Endothelial cell of umbilical vein (primary cell): Measurements from ENCODE around the gene PRR11. TPM values are rescaled to one million over a fixed set of nuclear protein-coding genes. Genes with fewer than 3 reads are reported as not detected.
"Not testable (repeated sequence)": the region's sequence is repeated elsewhere in the genome, so short reads cannot be mapped to it uniquely, and the experiment has no call there.

Source experiments
- BruUV-seq: library from RNA; stranded (reverse); fragments of 400-500 nt; replicated peaks from 2 replicates; lab custom pipeline; 2021; lab: Mats Ljungman, UMichigan
- CTCF ChIA-PET: fragments of 300-600, 350-600 bp; sonication (Branson Sonifier 250); formaldehyde crosslinking; loops from one replicate; lab custom pipeline; 2021; ENCODE audit warnings: antibody characterized with exemption, inconsistent platforms; lab: Charles Lee
- POLR2A ChIA-PET: fragments of 300-600, 350-600 bp; sonication (Branson Sonifier 250); formaldehyde crosslinking; loops from one replicate; lab custom pipeline; 2021; ENCODE audit warnings: antibody characterized with exemption, inconsistent platforms; lab: Charles Lee
- DNase-seq: peaks from one replicate; pipeline ENCODE4 v3.0.0-alpha.2; 2011; ENCODE audit warnings: low read depth, low spot score
- FAIRE-seq: peaks from 2 replicates; lab custom pipeline; 2011; peaks lifted over from hg19 to GRCh38; lab: Jason Lieb, UNC
- H2AFZ ChIP-seq: 2 replicates; pipeline ENCODE4 v1.6.0; 2012; ENCODE audit warnings: low read depth, low read length, control low read depth, inconsistent platforms
- H3K27ac ChIP-seq: 2 replicates; pipeline ENCODE4 v1.5.1; 2011; ENCODE audit warnings: low read depth, mild to moderate bottlenecking, control low read depth, low read length, moderate library complexity; ENCODE audit not compliant: insufficient read depth
- H3K27me3 ChIP-seq, 2 experiments: 2 replicates each; pipeline versions ENCODE4 v1.6.0 to v1.6.1; 2011; ENCODE audit warnings: low read length in 2 of 2, mixed read lengths in 1 of 2; ENCODE audit not compliant: control insufficient read depth in 2 of 2, insufficient read depth in 2 of 2
- H3K36me3 ChIP-seq, 2 experiments: 2 replicates in 1 of 2; 3 replicates in 1 of 2; pipeline ENCODE4 v1.5.1; 2011; ENCODE audit warnings: low read length in 2 of 2, mild to moderate bottlenecking in 1 of 2, moderate library complexity in 1 of 2; ENCODE audit not compliant: control insufficient read depth in 2 of 2, insufficient read depth in 2 of 2; ENCODE audit errors: extremely low read depth in 1 of 2
- H3K4me1 ChIP-seq: 3 replicates; pipeline ENCODE4 v1.5.1; 2011; ENCODE audit warnings: mild to moderate bottlenecking, low read length; ENCODE audit not compliant: control insufficient read depth, insufficient read depth; ENCODE audit errors: extremely low read depth
- H3K4me2 ChIP-seq: 2 replicates; pipeline ENCODE4 v1.6.1; 2011; ENCODE audit warnings: low read length, control low read depth, mixed read lengths; ENCODE audit not compliant: insufficient read depth
- H3K4me3 ChIP-seq, 3 experiments: fragments of 200-600 bp in 1 of 3; sonication (generic), shearing (Covaris generic) in 1 of 3; replicated peaks in 1 of 3; 2 replicates each; pipeline ENCODE4 v1.5.1; 2011 to 2016; ENCODE audit warnings: control low read depth in 3 of 3, low read length in 3 of 3, mild to moderate bottlenecking in 2 of 3, inconsistent platforms in 1 of 3, low read depth in 1 of 3, moderate library complexity in 1 of 3; ENCODE audit not compliant: insufficient read depth in 1 of 3
- H3K79me2 ChIP-seq: 2 replicates; pipeline ENCODE4 v1.6.0; 2012; ENCODE audit warnings: low read length, inconsistent platforms; ENCODE audit not compliant: control insufficient read depth, insufficient read depth
- H3K9ac ChIP-seq: replicated peaks from 2 replicates; pipeline ENCODE3; 2011; ENCODE audit warnings: low read length, control low read depth; ENCODE audit not compliant: insufficient read depth; ENCODE audit errors: extremely low read depth
- H3K9me1 ChIP-seq: replicated peaks from 3 replicates; pipeline ENCODE4 v1.6.0; 2011; ENCODE audit warnings: mild to moderate bottlenecking, low read length; ENCODE audit not compliant: control insufficient read depth, insufficient read depth; ENCODE audit errors: extremely low read depth
- H3K9me3 ChIP-seq: replicated peaks from 2 replicates; pipeline ENCODE4 v1.5.1; 2012; ENCODE audit warnings: low read length, inconsistent platforms; ENCODE audit not compliant: control insufficient read depth, insufficient read depth
- H4K20me1 ChIP-seq: replicated peaks from 2 replicates; pipeline ENCODE3; 2011; ENCODE audit warnings: mild to moderate bottlenecking, low read length; ENCODE audit not compliant: control insufficient read depth, insufficient read depth; ENCODE audit errors: extremely low read depth
- CTCF ChIP-seq, 2 donors: IDR thresholded peaks; 1 replicate in 1 of 2; 2 replicates in 1 of 2; pipeline ENCODE4 v1.5.1; 2011; ENCODE audit warnings: low read length in 2 of 2, mild to moderate bottlenecking in 2 of 2, moderate library complexity in 2 of 2, control low read depth in 1 of 2, inconsistent platforms in 1 of 2, low read depth in 1 of 2; ENCODE audit not compliant: insufficient read depth in 1 of 2; ENCODE audit errors: extremely low read depth in 1 of 2
- EZH2 ChIP-seq: IDR thresholded peaks from 2 replicates; pipeline ENCODE4 v1.6.1; 2012; ENCODE audit warnings: borderline replicate concordance, low read depth, mild to moderate bottlenecking, moderate library complexity, low read length, inconsistent platforms; ENCODE audit not compliant: severe bottlenecking
- FOS ChIP-seq: IDR thresholded peaks from 2 replicates; pipeline ENCODE4 v1.6.1; 2011; ENCODE audit warnings: mild to moderate bottlenecking, low read length, moderate library complexity, borderline replicate concordance; ENCODE audit not compliant: insufficient read depth
- GATA2 ChIP-seq: IDR thresholded peaks from 2 replicates; pipeline ENCODE4 v1.7.0; 2011; ENCODE audit warnings: low read depth, mild to moderate bottlenecking, moderate library complexity, mixed read lengths, low read length; ENCODE audit not compliant: insufficient read length, insufficient read depth
- JUN ChIP-seq: IDR thresholded peaks from 2 replicates; pipeline ENCODE4 v1.6.1; 2011; ENCODE audit warnings: borderline replicate concordance, low read depth; ENCODE audit not compliant: insufficient read length, insufficient read depth
- MYC ChIP-seq: IDR thresholded peaks from one replicate; pipeline ENCODE4 v1.6.1; 2011; ENCODE audit warnings: mild to moderate bottlenecking, low read depth, low read length
- POLR2A ChIP-seq: IDR thresholded peaks from 2 replicates; pipeline ENCODE4 v1.6.1; 2012; ENCODE audit warnings: low read depth, mild to moderate bottlenecking, control low read depth, low read length
- POLR2AphosphoS5 ChIP-seq: IDR thresholded peaks from 2 replicates; pipeline ENCODE4 v1.6.1; 2012; ENCODE audit warnings: low read depth, mild to moderate bottlenecking, control low read depth, low read length, moderate library complexity; ENCODE audit not compliant: insufficient read depth
- dilution Hi-C: fragments of 300-500 bp; cut with MboI; formaldehyde crosslinking; loops from one replicate; pipeline ENCODE4 v1.15.0; 2019; ENCODE audit warnings: low sequenced_read_pairs; ENCODE audit not compliant: extremely low pct_ligation_motif_present
- intact Hi-C: fragments of 100-400 bp; cut with micrococcal nuclease; formaldehyde crosslinking; loops from one replicate; pipeline ENCODE4 v1.10.0; 2022
- polyA plus RNA-seq, 4 experiments: library from polyadenylated mRNA; depleted of rRNA in 3 of 4; stranded (reverse) in 3 of 4; unstranded in 1 of 4; fragments of >200 nt; gene quantifications; 2 replicates each; pipeline versions ENCODE4 v1.2.1 to v1.2.3, GENCODE V29; 2011 to 2012; ENCODE audit warnings: missing spikeins in 1 of 4
- total RNA-seq: library from RNA; stranded (reverse); gene quantifications from 2 replicates; pipeline ENCODE4 v1.2.3, GENCODE V29; 2021
- TF ChIP-seq, protein P1 (sequence below): IDR thresholded peaks from 2 replicates; pipeline ENCODE4 v1.6.1; 2011; ENCODE audit not compliant: insufficient read depth, insufficient read length

PRR11 gene
- total and polyA plus RNA-seq, 2 donors (not counting 3 experiments of a cell fraction or from before 2014, with no cell fraction given): 28.8 to 86.3 TPM

DNA sequence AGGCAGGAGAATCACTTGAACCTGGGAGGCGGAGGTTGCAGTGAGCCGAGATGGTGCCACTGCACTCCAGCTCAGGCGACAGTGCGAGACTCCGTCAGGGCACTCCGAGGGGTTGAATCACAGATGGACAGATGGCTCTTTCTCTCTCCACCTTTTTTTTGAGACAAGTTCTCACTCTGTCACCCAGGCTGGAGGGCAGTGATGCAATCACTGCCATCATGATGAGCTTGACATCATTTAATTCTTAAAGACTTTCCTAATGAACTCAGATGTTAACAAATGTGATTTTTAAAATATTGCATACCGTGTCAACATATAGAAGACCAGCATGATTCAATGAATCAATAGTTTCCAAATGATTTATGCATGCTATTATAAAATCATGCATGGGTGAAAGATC, 68.3 kb downstream of the PRR11 start:
- dilution Hi-C loops: no loop called here
- ChIA-PET CTCF (no interaction called here), POLR2A (no interaction called here)
- Histone ChIP-seq H3K27me3 (no peaks in the 10 kb centered on the region), H3K79me2 (no peaks in the 10 kb centered on the region), H3K27ac (no peak overlapping the region), H3K4me1 (peaks cover 3% of the 10 kb centered on the region), H3K4me2 (no peak overlapping the region), H3K9ac (no peak overlapping the region), H4K20me1 (no peaks in the 10 kb centered on the region), H3K9me1 (no peaks in the 10 kb centered on the region), H3K36me3 (no peaks in the 10 kb centered on the region), H3K4me3 (no peak overlapping the region), H2AFZ (no peak overlapping the region), H3K9me3 (no peaks in the 10 kb centered on the region)
- intact Hi-C loops: loop anchor here (10.0 kb wide), 1 partner anchor 341 kb away; the partner anchor contains the start of gene DHX40
- DNase-seq (no peak), FAIRE-seq (no peak)
- TF ChIP-seq POLR2AphosphoS5: no peak
- TF ChIP-seq GATA2: no peak
- TF ChIP-seq JUN: no peak
- TF ChIP-seq MYC: no peak
- no peak for TF ChIP-seq FOS
- TF ChIP-seq, protein P1, sequence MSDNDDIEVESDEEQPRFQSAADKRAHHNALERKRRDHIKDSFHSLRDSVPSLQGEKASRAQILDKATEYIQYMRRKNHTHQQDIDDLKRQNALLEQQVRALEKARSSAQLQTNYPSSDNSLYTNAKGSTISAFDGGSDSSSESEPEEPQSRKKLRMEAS: no peak
- TF ChIP-seq CTCF (IDR thresholded peaks at IDR 0.05; ENCODE audit: extremely low read depth in 1 of 2, insufficient read depth in 1 of 2, low read depth in 1 of 2, low read length in 2 of 2): no peak
- TF ChIP-seq EZH2: no peak
- TF ChIP-seq POLR2A: no peak
- no TSS peak for BruUV-seq

DNA sequence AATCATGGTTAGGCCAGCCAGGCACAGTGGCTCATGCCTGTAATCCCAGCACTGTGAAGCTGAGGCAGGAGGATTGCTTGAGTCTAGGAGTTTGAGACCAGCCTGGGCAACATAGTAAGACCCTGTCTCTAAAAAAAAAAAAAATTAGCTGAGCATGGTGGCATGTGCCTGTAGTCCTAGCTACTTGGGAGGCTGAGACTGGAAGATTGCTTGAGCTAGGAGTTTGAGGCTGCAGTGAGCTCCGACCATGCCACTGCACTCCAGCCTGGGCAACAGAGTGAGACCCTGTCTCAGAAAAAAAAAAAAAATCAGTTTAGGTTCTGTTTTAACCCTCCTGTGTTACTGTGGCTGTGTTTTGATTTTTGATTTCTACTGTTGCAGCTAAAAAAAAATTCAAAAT, 73.0 kb downstream of the PRR11 start:
- H3K9ac ChIP-seq, H3K4me3 ChIP-seq, H2AFZ ChIP-seq, H4K20me1 ChIP-seq, H3K27me3 ChIP-seq, H3K36me3 ChIP-seq, POLR2A ChIA-PET, H3K79me2 ChIP-seq, BruUV-seq, H3K4me2 ChIP-seq, dilution Hi-C loops, H3K4me1 ChIP-seq, DNase-seq, H3K9me3 ChIP-seq, H3K9me1 ChIP-seq, FAIRE-seq, H3K27ac ChIP-seq: not testable (repeated sequence)
- intact Hi-C loops: loop anchor here (10.0 kb wide), 1 partner anchor 336 kb away; the partner anchor contains the start of gene DHX40
- CTCF ChIA-PET: interaction anchor here (1.1 to 1.4 kb wide), 2 partner anchors 9 to 21 kb away, joined by 3 to 5 read pairs; partner anchors contain the start of gene GDPD1
